GM06990 (cell line): Measurements from ENCODE around the gene CAMTA1.

Experiments used
- DNase-seq: peaks from one replicate; pipeline ENCODE4 v3.0.0-alpha.2; 2011; ENCODE audit not compliant: insufficient read length; ENCODE audit errors: extremely low read depth
- H3K27me3 ChIP-seq: replicated peaks from 2 replicates; pipeline ENCODE4 v1.6.0; 2011; ENCODE audit warnings: low read length; ENCODE audit not compliant: control insufficient read depth, insufficient read depth
- H3K36me3 ChIP-seq: 2 replicates; pipeline ENCODE4 v1.5.1; 2011; ENCODE audit warnings: low read length; ENCODE audit not compliant: control insufficient read depth, insufficient read depth
- H3K4me3 ChIP-seq: replicated peaks from 2 replicates; pipeline ENCODE4 v1.5.1; 2011; ENCODE audit warnings: low read depth, mild to moderate bottlenecking, control low read depth, low read length
- TF ChIP-seq, protein P1 (sequence below): IDR thresholded peaks from 2 replicates; pipeline ENCODE4 v1.5.1; 2011; ENCODE audit warnings: low read length, control low read depth, mild to moderate bottlenecking, inconsistent platforms; ENCODE audit not compliant: insufficient read depth, poor library complexity, severe bottlenecking

Gene CAMTA1

DNA sequence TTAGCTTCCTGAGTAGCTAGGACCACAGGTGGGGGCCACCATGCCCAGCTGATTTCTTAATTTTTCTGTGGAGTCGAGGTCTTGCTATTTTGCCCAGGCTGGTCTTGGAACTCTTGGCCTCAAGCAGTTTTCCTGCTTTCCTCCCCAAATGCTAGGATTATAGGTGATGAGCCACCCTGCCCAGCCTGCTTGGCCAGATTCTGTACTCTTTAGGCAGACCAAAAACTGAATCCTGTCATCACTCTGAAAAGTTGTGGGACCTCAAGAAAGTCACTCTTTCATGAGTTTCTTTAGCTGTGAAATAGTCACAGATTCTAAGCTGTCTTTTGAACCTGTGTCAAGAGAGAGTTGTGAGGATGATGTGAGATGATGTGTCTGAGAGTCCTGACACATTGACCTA is 105.4 kb downstream of the CAMTA1 start:
- TF ChIP-seq, protein P1, sequence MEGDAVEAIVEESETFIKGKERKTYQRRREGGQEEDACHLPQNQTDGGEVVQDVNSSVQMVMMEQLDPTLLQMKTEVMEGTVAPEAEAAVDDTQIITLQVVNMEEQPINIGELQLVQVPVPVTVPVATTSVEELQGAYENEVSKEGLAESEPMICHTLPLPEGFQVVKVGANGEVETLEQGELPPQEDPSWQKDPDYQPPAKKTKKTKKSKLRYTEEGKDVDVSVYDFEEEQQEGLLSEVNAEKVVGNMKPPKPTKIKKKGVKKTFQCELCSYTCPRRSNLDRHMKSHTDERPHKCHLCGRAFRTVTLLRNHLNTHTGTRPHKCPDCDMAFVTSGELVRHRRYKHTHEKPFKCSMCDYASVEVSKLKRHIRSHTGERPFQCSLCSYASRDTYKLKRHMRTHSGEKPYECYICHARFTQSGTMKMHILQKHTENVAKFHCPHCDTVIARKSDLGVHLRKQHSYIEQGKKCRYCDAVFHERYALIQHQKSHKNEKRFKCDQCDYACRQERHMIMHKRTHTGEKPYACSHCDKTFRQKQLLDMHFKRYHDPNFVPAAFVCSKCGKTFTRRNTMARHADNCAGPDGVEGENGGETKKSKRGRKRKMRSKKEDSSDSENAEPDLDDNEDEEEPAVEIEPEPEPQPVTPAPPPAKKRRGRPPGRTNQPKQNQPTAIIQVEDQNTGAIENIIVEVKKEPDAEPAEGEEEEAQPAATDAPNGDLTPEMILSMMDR = no peak

DNA sequence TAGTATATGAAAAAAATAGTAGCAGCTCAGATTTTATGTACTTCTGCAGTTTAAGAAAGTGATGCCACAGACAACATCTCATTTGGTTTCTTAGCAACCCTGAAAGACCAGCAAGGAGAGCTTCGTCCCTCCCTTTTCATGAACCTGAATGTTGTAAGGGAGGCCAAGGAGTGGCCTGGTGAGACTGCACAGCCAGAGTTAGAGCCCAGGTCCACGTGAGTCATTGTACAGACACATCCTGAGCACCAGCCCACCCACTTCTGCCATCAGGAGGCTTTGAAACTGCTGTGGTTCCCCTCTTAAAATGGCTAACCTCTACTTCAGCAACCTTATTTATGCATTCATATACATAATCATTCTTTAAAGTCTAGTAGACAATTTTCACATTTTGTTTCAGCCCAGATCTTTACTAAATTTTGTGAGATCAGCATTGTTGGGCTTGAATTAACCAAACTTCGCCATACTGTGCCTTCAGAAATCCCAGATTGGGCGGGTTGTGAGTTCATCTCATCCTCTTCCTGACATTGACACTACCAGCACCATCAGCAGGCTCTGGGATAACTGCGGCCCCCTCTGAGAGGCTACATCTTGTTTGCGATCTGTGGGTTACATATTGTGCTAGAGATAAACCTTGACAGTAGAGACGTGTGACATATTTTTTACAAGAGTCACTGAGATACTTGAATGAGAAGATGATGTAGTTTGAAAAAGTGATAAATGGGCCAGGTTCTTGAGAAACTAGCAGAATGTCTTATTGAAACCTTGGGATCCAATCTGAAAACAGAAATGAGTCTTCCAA is 106.7 kb downstream of the CAMTA1 start:
- H3K4me3 ChIP-seq = no peak overlapping the region
- no peaks in the 10 kb centered on the region; the same call in 1 of the 2 replicates for H3K36me3 ChIP-seq
- no peaks in the 10 kb centered on the region for H3K27me3 ChIP-seq
- DNase-seq = no peak
- TF ChIP-seq, protein P1 = no peak

More for the DNA sequence above, 105.4 kb downstream of the CAMTA1 start:
- H3K4me3 ChIP-seq = no peak overlapping the region
- no peaks in the 10 kb centered on the region; the same call in 1 of the 2 replicates for H3K36me3 ChIP-seq
- no peak for DNase-seq
- H3K27me3 ChIP-seq = no peaks in the 10 kb centered on the region

DNA sequence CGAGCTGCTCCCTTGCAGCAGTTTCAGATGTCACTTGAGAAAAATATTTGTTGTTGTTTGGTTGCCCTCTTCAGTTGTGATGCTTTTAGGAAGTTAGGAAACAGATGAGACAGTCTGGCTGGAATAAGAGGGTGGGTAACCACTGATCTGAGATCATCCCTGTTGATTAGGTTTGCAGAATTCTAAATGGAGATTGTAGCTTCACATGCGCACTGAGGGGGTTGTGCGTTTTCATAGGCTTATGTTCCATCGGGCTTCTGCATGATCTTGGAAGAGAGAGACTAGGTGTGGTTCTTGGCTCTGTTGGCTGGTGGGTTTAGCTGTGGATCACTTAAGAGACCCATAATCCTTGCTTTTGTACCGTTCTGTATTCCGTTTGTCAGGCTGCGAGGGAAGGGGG is 108.1 kb downstream of the CAMTA1 start:
- TF ChIP-seq, protein P1 = no peak
- no peak for DNase-seq

DNA sequence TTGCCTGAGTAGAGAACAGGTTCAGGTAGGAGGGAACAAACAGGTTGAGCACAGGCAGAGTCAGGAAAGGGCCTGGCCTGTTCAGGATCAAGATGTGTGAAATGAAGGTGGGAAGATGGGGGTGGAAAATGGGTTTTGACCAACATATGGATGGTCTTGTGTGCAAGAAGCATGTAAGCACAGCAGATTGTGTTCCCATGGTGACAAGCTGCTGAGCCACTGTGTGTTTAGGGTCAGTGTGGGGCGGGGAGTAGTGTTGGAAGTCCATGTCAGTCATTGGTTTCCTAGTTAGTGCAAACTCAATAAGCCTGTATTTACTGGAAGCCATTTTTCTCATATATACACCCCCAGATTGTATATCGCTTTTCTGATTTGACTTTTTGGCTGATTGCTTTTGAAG is 111.9 kb downstream of the CAMTA1 start:
- Histone ChIP-seq H3K4me3 (no peak overlapping the region), H3K27me3 (no peaks in the 10 kb centered on the region), H3K36me3 (no peaks in the 10 kb centered on the region)
- DNase-seq = no peak
- TF ChIP-seq, protein P1 = no peak

More for the DNA sequence above, 108.1 kb downstream of the CAMTA1 start:
- Histone ChIP-seq H3K36me3 (no peaks in the 10 kb centered on the region), H3K27me3 (no peaks in the 10 kb centered on the region), H3K4me3 (no peak overlapping the region)

DNA sequence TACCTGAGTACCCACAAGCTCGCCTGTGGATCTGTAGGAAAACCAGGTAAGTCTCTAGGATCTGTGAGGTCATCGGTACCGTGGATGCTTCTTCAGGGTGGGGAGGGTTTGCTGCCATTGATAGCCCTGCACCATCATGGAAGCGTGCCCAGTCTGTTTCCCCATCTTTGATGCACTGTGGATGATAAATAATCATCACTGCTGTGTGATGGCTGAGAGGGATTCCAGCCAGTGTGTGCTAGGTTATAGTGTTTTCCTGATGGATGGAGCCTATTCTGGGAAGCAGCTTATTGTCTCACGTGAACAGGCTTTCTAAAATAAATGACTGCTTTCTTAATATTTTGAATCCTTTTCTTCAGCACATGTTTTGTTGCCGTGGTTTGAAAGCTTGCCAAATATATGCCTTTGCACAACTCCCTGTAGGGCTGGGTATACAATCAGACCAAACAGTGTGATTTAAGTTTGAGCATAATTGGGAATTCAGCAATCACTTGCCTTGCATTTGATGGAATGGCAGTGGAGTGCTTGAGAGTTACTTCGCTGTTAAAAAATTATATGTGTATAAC is 113.8 kb downstream of the CAMTA1 start:
- Histone ChIP-seq H3K36me3 (no peaks in the 10 kb centered on the region), H3K27me3 (no peaks in the 10 kb centered on the region), H3K4me3 (no peak overlapping the region)
- DNase-seq = no peak
- TF ChIP-seq, protein P1 = no peak
